Measurements from ENCODE around the gene STK4. TPM values are rescaled to one million over a fixed set of nuclear protein-coding genes. Genes with fewer than 3 reads are reported as not detected.

The STK4 gene
- total RNA-seq, 1 donor from 2014 or later = 34.8 TPM

DNA sequence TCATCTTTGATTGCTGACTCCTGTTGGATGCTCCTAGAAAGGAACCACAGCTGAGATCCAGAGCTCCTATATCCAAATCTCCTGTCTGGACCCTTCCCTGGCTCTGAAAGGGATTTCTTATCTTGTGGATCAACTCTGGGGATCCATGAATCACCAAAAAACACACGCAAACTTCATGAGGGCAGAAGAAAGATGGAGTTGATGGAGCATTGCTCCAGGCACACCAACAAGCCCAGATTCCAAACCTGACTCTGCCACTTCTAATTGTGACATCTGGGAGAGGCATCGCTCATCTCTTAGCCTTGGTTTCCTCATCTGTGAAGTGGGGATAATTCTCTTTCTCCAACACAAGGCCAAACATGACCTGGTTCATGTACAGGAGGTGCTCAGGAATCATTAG, 127.9 kb downstream of the STK4 start:
- Histone ChIP-seq H3K27me3 (ENCODE audit: control insufficient read depth, insufficient read depth, low read length) (peaks cover 10% of the 10 kb centered on the region), H3K4me3 (ENCODE audit: low read depth, low read length) (no peak overlapping the region), H3K36me3 (ENCODE audit: control insufficient read depth, insufficient read depth, low read length) (no peaks in the 10 kb centered on the region)
- FAIRE-seq (no peak), DNase-seq (ENCODE audit: low read depth) (no peak)
- TF ChIP-seq, protein P1, sequence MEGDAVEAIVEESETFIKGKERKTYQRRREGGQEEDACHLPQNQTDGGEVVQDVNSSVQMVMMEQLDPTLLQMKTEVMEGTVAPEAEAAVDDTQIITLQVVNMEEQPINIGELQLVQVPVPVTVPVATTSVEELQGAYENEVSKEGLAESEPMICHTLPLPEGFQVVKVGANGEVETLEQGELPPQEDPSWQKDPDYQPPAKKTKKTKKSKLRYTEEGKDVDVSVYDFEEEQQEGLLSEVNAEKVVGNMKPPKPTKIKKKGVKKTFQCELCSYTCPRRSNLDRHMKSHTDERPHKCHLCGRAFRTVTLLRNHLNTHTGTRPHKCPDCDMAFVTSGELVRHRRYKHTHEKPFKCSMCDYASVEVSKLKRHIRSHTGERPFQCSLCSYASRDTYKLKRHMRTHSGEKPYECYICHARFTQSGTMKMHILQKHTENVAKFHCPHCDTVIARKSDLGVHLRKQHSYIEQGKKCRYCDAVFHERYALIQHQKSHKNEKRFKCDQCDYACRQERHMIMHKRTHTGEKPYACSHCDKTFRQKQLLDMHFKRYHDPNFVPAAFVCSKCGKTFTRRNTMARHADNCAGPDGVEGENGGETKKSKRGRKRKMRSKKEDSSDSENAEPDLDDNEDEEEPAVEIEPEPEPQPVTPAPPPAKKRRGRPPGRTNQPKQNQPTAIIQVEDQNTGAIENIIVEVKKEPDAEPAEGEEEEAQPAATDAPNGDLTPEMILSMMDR (IDR thresholded peaks at IDR 0.05; ENCODE audit: insufficient read depth, low read length, severe bottlenecking) = no peak

DNA sequence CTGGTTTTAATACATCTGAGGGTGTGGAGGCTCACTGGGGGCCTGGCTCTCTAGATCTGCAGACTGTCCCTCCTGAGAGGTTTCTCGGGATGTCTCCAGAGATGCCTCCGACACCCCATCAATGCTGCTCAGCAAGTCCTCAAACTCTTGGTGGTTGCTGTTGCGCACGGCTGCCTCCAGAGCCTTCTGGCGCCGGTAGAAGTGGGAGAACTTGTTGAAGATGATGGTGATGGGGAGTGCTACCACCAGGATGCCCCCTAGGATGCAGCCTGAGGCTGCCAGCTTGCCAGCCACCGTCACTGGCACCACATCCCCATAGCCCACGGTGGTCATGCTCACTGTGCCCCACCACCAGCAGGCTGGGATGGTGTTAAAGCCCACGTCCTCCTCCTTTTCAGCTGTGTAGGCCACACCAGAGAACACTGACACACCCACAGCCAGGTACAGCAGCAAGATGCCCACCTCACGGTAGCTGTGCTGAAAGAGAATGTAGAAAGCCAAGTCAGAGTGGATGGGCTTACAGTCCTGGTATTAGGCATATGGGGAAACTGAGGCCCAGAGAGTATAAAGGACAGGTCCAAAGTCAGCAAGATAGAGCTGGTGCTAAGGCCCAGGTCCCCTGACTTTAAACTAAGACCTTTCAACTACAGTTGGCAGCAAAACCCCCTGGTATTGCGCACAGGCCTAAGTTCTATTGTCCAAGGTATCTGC, 128.7 kb downstream of the STK4 start:
- no peak for FAIRE-seq
- TF ChIP-seq, protein P1 (IDR thresholded peaks at IDR 0.05; ENCODE audit: insufficient read depth, low read length, severe bottlenecking) = no peak
- Histone ChIP-seq H3K4me3 (ENCODE audit: low read depth, low read length) (no peak overlapping the region), H3K27me3 (ENCODE audit: control insufficient read depth, insufficient read depth, low read length) (peaks cover 10% of the 10 kb centered on the region), H3K36me3 (ENCODE audit: control insufficient read depth, insufficient read depth, low read length) (no peaks in the 10 kb centered on the region)
- DNase-seq (ENCODE audit: low read depth) = no peak

DNA sequence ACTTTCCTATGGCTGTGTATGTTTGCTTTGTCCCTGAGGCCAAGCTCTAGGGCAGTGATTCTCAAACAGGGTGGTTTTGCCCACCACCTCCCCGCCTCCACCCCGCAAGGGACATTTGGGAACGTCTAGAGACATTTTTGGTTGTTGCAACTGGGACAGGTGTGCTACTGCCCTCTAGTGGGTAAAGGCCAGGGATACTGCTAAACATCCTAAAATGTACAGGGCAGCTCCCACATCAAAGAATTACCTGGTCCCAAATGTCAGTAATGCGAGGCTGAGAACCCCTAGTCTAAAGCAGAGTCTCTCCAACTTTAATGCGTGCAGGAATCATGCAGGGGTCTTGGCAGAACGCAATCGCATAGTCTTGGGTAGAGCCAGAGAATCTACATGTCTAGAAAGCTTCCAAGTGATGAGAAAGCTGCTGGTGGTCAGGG, 129.5 kb downstream of the STK4 start:
- peaks cover 10% of the 10 kb centered on the region for H3K27me3 ChIP-seq (ENCODE audit: control insufficient read depth, insufficient read depth, low read length)
- FAIRE-seq (no peak), DNase-seq (ENCODE audit: low read depth) (peak; percentile 61)
- H3K4me3 ChIP-seq (ENCODE audit: low read depth, low read length) = no peak overlapping the region
- TF ChIP-seq, protein P1 (IDR thresholded peaks at IDR 0.05; ENCODE audit: insufficient read depth, low read length, severe bottlenecking) = peak; percentile 85
- H3K36me3 ChIP-seq (ENCODE audit: control insufficient read depth, insufficient read depth, low read length) = no peaks in the 10 kb centered on the region

DNA sequence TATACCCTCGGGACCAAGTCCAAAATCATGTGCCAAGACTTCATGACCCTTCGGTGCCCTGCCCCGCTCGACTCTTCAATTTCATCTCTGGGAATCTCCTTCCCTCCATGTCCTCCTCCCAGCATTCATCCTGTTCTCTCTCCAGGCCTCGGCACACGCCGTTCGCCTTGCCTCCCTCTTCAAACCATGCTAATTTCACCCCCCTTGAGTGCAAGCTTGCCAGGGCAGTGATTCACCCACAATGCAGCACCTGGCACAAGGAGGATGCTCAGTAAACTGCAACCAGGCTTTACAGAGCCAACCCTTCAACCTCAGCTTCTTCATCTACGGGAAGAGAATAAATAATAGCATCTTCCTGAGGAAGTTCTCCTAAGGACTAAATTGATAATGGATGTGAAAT, 130.5 kb downstream of the STK4 start:
- FAIRE-seq (no peak), DNase-seq (ENCODE audit: low read depth) (no peak)
- Histone ChIP-seq H3K27me3 (ENCODE audit: control insufficient read depth, insufficient read depth, low read length) (peaks cover 10% of the 10 kb centered on the region), H3K36me3 (ENCODE audit: control insufficient read depth, insufficient read depth, low read length) (no peaks in the 10 kb centered on the region), H3K4me3 (ENCODE audit: low read depth, low read length) (no peak overlapping the region)
- TF ChIP-seq, protein P1 (IDR thresholded peaks at IDR 0.05; ENCODE audit: insufficient read depth, low read length, severe bottlenecking) = no peak

DNA sequence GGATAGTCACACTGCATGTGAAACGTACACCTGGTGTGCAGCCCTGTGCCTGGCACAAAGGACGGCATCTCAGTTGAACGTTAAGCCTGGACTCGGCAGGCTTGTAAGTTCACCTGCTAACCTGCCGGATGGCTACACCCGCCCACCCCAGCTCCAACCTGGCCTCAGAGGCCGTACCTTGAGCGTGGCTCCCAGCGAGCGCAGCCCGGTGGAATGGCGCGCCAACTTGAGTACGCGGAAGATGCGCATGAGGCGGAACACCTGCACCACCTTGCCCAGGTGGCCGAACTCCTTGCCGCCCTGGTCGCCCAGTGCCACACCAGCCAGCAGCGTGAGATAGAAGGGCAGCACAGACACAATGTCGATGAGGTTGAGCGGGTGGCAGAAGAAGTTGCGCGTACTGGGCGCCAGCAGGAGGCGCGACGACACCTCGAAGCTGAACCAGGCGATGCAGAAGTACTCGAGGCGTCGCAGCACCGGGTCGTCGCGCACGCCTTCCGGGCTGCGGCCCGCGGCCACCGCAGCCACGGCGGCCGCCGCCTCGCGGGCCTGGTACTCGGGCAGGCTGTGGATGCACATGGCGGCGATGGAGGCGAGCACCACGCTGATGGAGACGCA, 131.3 kb downstream of the STK4 start:
- TF ChIP-seq, protein P1 (IDR thresholded peaks at IDR 0.05; ENCODE audit: insufficient read depth, low read length, severe bottlenecking) = peak; percentile 62
- FAIRE-seq (no peak), DNase-seq (ENCODE audit: low read depth) (no peak)
- peak overlapping the region; percentile 10 for H3K4me3 ChIP-seq (ENCODE audit: low read depth, low read length)
- no peaks in the 10 kb centered on the region for H3K36me3 ChIP-seq (ENCODE audit: control insufficient read depth, insufficient read depth, low read length)
- H3K27me3 ChIP-seq (ENCODE audit: control insufficient read depth, insufficient read depth, low read length) = peaks cover 10% of the 10 kb centered on the region

All from bronchial epithelial cell (primary cell).